Measurements from ENCODE around the gene SLC2A14. TPM values are rescaled to one million over a fixed set of nuclear protein-coding genes. Genes with fewer than 3 reads are reported as not detected.
"Not testable (repeated sequence)": the region's sequence is repeated elsewhere in the genome, so short reads cannot be mapped to it uniquely, and the experiment has no call there.

SLC2A14 gene
- total RNA-seq, 1 donor from 2014 or later: not detected

DNA sequence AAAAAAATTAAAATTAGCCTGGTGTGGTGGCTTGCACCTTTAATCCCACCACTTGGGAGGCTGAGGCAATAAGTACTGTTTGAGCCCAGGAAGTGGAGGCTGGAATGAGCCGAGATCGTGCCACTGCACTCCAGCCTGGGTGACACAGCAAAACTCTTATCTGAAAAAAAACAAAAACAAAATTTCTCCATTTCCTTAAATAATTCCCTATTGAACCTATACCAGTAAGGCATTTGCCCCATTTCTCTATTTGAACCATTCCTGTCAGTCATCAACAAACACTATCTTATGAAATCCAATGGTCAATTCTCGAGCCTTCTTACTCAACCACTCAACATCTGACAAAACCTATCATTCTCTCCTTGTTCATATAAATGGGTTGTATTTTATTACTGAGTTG lies 14.7 kb downstream of the SLC2A14 start:
- DNase-seq (ENCODE audit: low read depth): no peak
- TF ChIP-seq, protein P1, sequence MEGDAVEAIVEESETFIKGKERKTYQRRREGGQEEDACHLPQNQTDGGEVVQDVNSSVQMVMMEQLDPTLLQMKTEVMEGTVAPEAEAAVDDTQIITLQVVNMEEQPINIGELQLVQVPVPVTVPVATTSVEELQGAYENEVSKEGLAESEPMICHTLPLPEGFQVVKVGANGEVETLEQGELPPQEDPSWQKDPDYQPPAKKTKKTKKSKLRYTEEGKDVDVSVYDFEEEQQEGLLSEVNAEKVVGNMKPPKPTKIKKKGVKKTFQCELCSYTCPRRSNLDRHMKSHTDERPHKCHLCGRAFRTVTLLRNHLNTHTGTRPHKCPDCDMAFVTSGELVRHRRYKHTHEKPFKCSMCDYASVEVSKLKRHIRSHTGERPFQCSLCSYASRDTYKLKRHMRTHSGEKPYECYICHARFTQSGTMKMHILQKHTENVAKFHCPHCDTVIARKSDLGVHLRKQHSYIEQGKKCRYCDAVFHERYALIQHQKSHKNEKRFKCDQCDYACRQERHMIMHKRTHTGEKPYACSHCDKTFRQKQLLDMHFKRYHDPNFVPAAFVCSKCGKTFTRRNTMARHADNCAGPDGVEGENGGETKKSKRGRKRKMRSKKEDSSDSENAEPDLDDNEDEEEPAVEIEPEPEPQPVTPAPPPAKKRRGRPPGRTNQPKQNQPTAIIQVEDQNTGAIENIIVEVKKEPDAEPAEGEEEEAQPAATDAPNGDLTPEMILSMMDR (conservative IDR thresholded peaks at IDR 0.05; ENCODE audit: low read depth, low read length): no peak
- H3K4me3 ChIP-seq (ENCODE audit: low read depth, low read length): no peak overlapping the region

DNA sequence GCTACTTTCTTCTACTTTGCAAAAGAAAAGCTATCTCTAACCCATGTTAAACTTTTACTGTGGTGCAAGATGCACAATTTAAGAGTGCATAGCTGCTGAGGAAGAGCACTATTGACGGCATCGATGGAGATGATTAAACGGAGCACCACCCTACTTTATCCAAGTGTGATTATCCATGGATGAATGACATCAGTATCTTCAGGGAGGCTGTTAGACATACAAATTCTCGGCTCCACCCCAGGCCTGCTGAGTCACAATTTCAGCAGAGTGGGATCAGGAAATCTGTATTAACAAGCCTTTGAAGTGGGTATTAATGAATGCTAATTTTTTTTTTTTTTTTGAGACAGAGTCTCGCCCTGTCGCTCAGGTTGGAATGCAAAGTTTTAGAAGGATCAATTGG lies 16.2 kb downstream of the SLC2A14 start:
- no peak for DNase-seq (ENCODE audit: low read depth)
- H3K4me3 ChIP-seq (ENCODE audit: low read depth, low read length): no peak overlapping the region
- TF ChIP-seq, protein P1 (conservative IDR thresholded peaks at IDR 0.05; ENCODE audit: low read depth, low read length): no peak

DNA sequence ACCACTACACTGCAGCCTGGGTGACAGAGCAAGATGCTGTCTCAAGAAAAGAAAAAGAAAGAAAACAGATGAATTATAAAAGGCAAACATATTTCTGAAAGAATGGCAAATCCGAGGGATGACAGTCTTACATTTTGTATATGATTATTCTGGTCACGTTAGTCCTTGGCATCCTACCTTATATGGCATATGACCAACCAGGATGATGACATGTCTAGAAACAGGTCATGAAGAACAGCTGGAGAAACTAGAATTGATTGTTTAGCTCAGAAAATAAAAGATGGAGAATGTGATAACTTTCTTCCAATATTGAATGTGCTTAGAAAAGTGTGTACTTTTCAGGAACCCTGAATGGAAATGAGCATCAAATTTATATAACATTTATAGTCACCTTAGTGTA lies 19.2 kb downstream of the SLC2A14 start:
- TF ChIP-seq, protein P1 (conservative IDR thresholded peaks at IDR 0.05; ENCODE audit: low read depth, low read length): no peak
- H3K4me3 ChIP-seq (ENCODE audit: low read depth, low read length): no peak overlapping the region
- no peak for DNase-seq (ENCODE audit: low read depth)

DNA sequence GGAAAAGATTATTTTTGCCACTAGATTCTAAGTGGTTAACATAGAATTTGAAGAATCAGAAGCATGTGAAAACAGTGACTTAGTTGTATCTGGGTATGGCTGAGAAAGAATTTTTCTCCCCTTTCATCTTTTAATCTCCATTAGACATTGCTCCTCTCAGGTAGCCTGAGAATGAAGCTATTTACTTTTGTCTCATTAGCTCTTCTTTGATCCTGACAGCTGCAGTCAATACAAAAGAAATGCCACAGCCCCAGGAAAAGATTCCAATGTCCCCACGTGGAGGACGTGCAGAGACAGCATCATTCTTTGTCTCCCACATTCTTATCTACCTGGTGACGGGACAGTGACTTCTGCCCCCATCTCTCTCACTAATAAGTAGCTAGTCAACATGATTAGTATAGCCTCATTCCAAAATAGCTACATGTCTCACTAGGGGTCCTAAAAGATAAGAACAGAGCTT lies 21.1 kb downstream of the SLC2A14 start:
- not testable (repeated sequence) for H3K4me3 ChIP-seq (ENCODE audit: low read depth, low read length); DNase-seq (ENCODE audit: low read depth)

DNA sequence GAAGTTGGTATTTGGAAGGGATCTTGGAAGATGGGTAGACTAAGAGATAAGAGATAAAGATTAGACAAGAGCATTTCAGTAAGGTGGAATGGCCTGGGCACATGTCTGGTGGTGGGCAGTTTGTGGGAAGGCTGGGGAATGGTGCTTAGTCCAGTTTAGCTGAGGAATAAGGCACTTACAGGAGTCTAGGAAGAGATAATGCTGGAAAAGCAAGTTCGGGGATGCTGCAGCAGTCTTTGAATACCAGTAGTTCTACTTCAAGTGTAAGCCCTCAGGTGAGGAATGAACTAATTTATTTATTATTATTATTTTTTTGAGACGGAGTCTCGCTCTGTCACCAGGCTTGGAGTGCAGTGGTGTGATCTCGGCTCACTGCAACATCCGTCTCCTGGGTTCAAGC lies 22.6 kb downstream of the SLC2A14 start:
- DNase-seq (ENCODE audit: low read depth); H3K4me3 ChIP-seq (ENCODE audit: low read depth, low read length): not testable (repeated sequence)

DNA sequence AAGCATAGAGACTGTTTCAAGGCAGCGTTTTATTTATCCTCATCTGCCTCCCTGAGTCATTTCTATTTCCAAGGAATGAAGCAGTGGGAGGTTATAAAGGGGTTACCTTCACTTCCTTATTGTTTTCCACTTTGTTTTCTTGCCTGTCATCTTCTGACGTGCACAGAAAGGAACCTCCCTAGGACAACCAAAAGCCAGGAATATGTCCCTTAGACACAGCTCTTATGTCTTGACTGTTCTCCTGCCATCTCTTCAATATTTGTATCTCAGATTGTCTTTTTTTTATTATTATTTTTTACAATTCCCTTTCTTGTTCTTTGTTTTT lies 24.7 kb downstream of the SLC2A14 start:
- not testable (repeated sequence) for DNase-seq (ENCODE audit: low read depth)

DNA sequence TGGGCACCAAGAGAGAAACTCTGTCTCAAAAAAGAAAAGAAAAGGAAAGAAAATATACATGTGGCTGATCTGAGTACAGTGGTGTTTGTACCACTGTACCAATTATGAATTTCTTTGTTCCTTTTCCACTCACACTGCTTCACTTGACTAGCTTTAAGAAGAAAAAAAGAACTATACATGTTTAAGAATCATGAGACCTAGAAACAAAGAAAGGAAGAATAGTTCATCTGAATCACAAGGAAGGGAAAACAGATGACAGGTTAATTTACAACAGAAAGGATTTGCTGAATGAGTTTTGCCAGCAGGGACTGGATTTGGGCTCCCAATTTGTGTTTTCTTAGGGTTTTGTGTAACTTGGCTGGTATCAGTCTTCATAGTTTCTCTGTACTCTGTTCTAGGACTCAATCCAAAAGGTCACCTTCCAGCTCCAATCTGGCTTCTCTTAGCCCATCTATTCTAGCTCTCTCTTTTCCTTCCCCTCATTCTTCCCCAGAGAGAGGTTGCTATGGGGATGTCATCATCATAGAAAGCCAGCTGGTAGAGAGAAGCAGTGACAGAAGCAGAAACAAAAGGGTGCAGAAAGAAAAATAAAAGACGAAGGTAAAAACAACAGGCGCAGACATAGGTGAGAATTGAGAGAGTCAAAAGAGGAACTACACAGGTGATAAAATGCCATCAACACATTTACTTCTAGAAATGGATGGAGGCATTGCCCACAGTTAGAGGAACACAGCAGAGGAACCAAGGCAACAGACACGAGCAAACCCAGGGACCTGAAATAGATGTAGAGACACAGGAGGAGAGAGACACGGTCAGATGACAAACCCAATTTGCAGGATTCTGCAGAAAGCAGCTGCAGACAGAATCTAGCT lies 25.3 kb downstream of the SLC2A14 start:
- DNase-seq (ENCODE audit: low read depth); H3K4me3 ChIP-seq (ENCODE audit: low read depth, low read length): not testable (repeated sequence)

More for the DNA sequence above, 24.7 kb downstream of the SLC2A14 start:
- H3K4me3 ChIP-seq (ENCODE audit: low read depth, low read length): not testable (repeated sequence)

DNA sequence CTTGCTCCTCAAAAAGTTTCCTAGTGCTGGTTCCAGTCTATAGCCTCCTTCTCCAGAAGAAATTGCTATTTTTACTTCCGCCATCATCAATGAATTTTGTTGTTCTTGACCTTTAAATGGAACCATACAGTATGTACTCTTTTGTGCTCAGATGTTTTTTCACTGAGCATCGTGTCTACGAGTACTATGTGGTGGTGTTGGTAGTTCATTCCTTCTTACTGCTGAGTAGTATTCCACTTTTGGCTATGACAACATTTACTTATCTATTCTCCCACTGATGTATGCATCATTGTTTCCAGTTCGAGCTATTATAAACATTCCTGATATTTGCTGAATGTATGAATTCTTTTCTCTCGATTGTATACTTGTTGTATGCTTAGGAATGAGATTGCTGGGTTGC lies 28.6 kb downstream of the SLC2A14 start:
- no peak for DNase-seq (ENCODE audit: low read depth)
- TF ChIP-seq, protein P1 (conservative IDR thresholded peaks at IDR 0.05; ENCODE audit: low read depth, low read length): no peak
- H3K4me3 ChIP-seq (ENCODE audit: low read depth, low read length): no peak overlapping the region

DNA sequence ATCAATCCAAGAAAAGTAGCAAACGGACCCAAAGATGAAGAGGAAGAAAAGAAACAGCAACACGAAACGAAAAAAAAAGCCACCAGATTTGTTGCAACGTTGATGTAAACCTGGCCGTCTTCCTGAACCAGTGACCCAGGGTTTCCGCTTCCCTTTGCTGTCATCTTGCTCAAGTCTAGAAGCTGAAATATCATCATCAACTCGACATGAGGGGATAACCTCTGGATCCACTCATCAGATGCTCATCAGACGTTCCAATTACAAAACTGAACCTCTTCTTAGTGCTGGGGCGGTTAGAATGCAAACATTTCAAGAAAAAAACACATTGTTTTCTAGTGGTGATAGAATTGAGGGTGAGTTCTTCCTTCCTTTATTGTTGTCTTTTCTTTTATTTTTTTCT lies 29.1 kb downstream of the SLC2A14 start:
- not testable (repeated sequence) for DNase-seq (ENCODE audit: low read depth); H3K4me3 ChIP-seq (ENCODE audit: low read depth, low read length)

DNA sequence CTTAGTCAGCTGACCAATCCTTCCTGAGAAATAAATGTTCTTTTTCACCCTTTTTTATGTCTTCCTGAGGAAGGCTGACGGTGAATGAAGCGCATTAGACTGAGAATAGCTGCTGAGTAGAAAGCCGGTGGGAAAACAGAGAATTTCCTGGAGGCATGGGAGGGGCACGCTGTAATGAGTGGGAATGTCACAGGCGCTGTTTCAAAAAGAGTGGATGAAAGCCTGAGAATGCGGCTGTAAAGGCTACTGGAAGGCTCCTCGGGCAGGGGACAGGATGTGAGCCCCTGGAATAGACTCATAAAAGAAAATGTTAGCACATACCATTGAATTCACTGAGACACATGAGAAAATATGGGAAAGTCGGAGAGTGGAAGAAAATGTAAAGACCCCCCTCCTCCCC lies 29.6 kb downstream of the SLC2A14 start:
- not testable (repeated sequence) for DNase-seq (ENCODE audit: low read depth)

DNA sequence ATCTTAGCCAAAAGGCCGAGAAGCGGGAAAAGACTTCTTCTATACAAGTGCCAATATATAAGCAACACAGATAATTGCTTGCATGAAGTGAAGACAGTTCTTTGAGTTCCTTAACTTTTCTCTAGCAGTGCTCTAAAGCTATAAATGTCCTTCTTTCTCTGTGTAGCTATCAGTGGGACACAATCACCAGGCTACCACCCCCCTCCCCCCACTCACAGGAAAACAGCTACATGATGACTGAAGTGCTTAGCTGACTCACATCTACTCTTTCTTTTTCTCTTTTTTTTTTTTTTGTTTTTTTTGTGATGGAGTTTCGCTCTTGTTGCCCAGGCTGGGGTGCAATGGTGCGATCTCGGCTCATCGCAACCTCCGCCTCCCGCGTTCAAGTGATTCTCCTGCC lies 30.3 kb downstream of the SLC2A14 start:
- H3K4me3 ChIP-seq (ENCODE audit: low read depth, low read length); DNase-seq (ENCODE audit: low read depth): not testable (repeated sequence)

More for the DNA sequence above, 29.6 kb downstream of the SLC2A14 start:
- not testable (repeated sequence) for H3K4me3 ChIP-seq (ENCODE audit: low read depth, low read length)

DNA sequence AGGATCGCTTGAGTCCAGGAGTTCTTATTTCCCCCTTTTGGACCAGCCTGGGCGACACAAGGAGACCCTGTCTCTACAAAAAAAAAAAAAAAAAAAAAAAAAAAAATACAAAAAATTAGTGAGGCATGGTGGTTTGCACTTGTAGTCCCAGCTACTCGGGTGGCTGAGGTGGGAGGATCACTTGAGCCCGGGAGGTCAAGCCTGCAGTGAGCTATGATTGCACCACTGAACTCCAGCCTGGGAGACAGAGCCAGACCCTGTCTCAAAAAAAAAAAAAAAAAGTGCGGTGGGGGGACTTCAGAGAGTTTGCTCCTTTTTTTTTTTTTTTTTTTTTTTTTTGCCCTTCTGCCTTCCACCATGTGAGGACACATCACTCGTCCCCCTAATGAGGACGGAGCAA lies 32.9 kb downstream of the SLC2A14 start:
- H3K4me3 ChIP-seq (ENCODE audit: low read depth, low read length); DNase-seq (ENCODE audit: low read depth): not testable (repeated sequence)

DNA sequence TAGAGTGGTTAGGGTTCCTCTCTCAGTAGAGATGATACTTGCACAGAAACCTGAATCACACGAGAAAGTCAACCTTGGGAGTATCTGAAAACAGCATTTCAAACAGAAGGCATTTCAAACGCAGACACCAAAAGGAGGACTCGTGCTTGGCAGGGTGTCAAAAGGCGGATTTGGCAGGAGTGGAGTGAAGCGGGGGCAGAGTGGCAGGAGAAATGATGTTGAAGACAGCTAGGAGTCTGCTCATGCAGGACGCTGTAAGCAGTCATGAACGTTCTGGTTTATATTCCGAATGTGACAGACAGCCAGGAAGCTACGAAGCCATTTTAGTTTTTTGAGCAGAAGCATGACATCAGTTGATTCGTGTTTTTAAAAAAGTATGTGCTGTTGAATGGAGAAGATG lies 33.5 kb downstream of the SLC2A14 start:
- DNase-seq (ENCODE audit: low read depth); H3K4me3 ChIP-seq (ENCODE audit: low read depth, low read length): not testable (repeated sequence)

Data from epithelial cell of proximal tubule (primary cell).